Measurements from ENCODE around the gene ENKD1.

Gene ENKD1

DNA sequence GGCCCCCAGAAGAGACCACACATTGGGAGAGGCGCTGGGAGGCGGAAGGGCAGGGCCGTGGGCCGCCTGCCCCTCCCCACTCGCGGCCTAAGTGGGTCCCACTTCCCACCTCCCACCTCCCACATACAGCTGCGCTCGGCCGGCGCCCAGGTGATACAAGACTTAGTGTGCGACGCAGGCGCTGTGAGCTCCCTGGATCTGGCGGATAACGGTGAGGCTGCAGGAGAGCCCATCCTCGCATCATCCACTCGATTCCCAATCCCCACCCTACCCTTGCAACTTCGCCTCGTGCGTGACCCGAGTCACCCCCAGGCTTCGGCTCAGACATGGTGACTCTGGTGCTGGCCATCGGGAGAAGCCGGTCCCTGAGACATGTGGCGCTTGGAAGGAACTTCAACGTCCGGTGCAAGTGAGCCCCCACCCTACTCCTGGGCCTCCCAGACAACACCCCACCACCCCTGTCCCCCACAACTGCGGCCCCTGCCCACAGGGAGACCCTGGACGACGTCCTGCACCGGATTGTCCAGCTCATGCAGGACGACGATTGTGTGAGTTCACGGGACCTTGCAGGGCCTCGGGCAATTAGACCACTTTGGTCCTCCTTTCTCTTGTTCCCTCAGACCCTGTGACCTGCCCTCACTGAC lies 17.7 kb downstream of the ENKD1 start:
- CTCF ChIA-PET, result interaction anchor here (0.5 to 0.8 kb wide), 2 partner anchors 102 to 127 kb away, joined by 3 read pairs; no protein-coding TSS in a partner anchor

DNA sequence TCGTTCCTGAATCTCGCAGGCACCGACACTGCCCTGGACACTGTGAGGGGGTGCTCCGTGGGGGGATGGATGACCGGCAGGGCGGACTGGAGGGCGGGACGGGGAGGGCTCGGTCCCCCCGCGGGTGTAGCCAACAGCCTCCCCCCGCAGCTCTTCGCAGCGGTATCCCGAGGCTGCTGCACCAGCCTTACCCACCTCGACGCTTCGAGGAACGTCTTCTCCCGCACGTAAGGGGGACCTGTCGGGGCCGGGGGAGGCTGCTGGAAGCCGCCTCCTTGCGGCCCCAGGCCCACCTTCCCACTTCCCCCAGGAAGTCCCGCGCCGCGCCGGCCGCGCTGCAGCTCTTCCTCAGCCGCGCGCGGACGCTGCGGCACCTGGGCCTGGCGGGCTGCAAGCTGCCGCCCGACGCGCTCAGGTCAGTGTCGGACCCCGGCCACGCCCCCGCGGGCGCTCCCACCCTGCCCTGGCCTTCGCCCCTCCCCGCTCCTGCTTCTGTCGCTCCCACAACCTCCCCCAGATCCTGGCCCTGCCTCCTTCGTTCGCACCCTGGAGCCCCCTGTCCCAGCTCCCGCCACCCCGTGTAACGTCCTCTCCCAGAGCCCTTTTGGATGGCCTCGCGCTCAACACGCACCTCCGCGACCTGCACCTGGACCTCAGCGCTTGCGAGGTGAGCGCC lies 18.3 kb downstream of the ENKD1 start:
- no peak overlapping the region for H3K27ac ChIP-seq
- DNase-seq (ENCODE audit: low spot score), result no peak
- CTCF ChIA-PET, result interaction anchor here (0.7 to 0.8 kb wide), 2 partner anchors 101 to 126 kb away, joined by 3 to 5 read pairs; no protein-coding TSS in a partner anchor
- TF ChIP-seq CTCF (conservative IDR thresholded peaks at IDR 0.05; ENCODE audit: low read depth), result no peak
- POLR2A ChIA-PET (ENCODE audit: low non-redundant PET), result no interaction called here

More for the DNA sequence above, 17.7 kb downstream of the ENKD1 start:
- POLR2A ChIA-PET (ENCODE audit: low non-redundant PET), result no interaction called here
- no peak for TF ChIP-seq CTCF (conservative IDR thresholded peaks at IDR 0.05; ENCODE audit: low read depth)
- H3K27ac ChIP-seq, result no peak overlapping the region
- DNase-seq (ENCODE audit: low spot score), result no peak

- DNase-seq (ENCODE audit: low spot score), result no peak
- CTCF ChIA-PET, result interaction anchor here (0.6 to 0.7 kb wide), 2 partner anchors 125 to 437 kb away, joined by 3 to 5 read pairs; no protein-coding TSS in a partner anchor
- no peak for TF ChIP-seq CTCF (conservative IDR thresholded peaks at IDR 0.05; ENCODE audit: low read depth)
- no peak overlapping the region for H3K27ac ChIP-seq
- POLR2A ChIA-PET (ENCODE audit: low non-redundant PET), result no interaction called here
Observed at GRCh38 chr16:67647681-67648080, 18.9 kb downstream of the ENKD1 start.

DNA sequence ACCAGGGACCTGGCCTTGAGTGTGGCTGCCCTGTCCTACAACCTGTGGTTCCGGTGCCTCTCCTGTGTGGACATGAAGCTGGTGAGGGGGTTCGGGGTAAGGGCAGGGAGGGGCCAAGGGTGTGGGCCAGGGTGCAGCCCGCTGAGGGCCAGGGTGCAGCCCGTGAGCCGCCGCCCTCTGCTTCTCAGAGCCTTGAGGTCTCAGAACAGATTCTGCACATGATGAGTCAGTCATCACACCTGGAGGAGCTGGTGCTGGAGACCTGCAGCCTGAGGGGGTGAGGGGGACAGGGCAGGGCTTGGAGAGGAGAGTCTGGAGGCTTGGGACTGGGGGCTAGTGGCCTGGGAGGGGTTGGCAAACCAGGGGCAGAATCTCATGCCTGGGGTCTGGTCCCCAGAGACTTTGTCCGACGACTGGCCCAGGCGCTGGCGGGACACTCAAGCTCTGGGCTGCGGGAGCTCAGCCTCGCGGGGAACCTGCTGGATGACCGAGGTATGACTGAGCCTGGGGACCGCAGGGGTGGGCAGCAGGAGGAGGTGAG lies 19.4 kb downstream of the ENKD1 start:
- DNase-seq (ENCODE audit: low spot score), result peak; percentile 47
- ChIA-PET CTCF (interaction anchor here (0.6 to 0.7 kb wide), 2 partner anchors 125 to 436 kb away, joined by 3 to 5 read pairs; no protein-coding TSS in a partner anchor), POLR2A (ENCODE audit: low non-redundant PET) (no interaction called here)

DNA sequence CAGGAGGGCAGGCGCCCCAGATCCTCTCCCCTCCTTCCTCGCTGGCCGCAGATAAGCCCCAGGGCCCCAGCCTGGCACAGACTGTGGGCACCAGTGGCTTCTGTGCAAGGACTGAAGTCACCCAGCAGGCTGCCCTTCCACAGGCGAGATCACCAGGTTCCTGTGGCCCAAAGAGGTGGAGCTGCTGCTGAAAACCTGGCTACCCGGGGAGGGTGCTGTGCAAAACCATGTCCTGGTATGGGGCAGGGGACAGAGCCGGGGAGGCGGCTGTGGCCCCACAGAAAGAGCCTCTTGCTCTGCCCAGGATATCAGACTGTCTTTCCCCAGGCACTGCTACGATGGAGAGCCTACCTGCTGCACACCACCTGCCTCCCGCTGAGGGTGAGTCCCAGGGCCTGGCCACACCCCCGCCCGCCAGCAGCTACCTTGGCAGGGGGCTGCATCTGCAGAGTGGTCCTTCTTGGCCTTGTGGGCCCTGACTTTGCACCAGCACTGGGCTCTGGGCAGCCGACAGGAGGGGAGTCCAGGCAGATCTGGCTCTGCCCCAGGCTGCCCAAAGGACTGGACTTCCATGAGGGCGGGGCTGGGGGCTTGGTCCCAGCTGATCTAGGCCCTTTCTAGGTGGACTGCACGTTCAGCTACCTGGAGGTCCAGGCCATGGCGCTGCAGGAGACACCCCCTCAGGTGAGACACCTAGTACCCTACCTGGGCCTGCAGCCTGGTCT lies 21.0 kb downstream of the ENKD1 start:
- ChIA-PET POLR2A (ENCODE audit: low non-redundant PET) (no interaction called here), CTCF (interaction anchor here (0.6 to 1.2 kb wide), 5 partner anchors 13 to 459 kb away, joined by 3 to 5 read pairs (median 3); no protein-coding TSS in a partner anchor)
- no peak for TF ChIP-seq CTCF (conservative IDR thresholded peaks at IDR 0.05; ENCODE audit: low read depth)
- DNase-seq (ENCODE audit: low spot score), result no peak
- H3K27ac ChIP-seq, result no peak overlapping the region

More for the DNA sequence above, 19.4 kb downstream of the ENKD1 start:
- no peak for TF ChIP-seq CTCF (conservative IDR thresholded peaks at IDR 0.05; ENCODE audit: low read depth)
- H3K27ac ChIP-seq, result no peak overlapping the region

- POLR2A ChIA-PET (ENCODE audit: low non-redundant PET), result no interaction called here
- DNase-seq (ENCODE audit: low spot score), result no peak
- CTCF ChIA-PET, result interaction anchor here (0.7 to 1.8 kb wide), 3 partner anchors 15 to 123 kb away, joined by 3 to 6 read pairs (median 4); no protein-coding TSS in a partner anchor
- no peak for TF ChIP-seq CTCF (conservative IDR thresholded peaks at IDR 0.05; ENCODE audit: low read depth)
- H3K27ac ChIP-seq, result no peak overlapping the region
Observed at GRCh38 chr16:67644038-67644437, 22.5 kb downstream of the ENKD1 start.

Measured in RWPE1 (cell line).